Activated CD4-positive, alpha-beta memory T cell treated with anti-CD3 and anti-CD28 coated beads, Interleukin-2, amount 10 ng/mL, durations not matched to agents 7 days and 5 days (primary cell): ENCODE measurements around the gene ZIC2. TPM values are rescaled to one million over a fixed set of nuclear protein-coding genes. Genes with fewer than 3 reads are reported as not detected.
A peak's percentile ranks its signal among the peaks of the same experiment; 100 is the strongest.

ENCODE experiments used
- CTCF ChIA-PET: fragments of 350-600 bp; sonication (Branson Sonifier 250); formaldehyde crosslinking; loops from one replicate; lab custom pipeline; 2021; ENCODE audit warnings: antibody characterized with exemption, inconsistent platforms; lab: Charles Lee
- POLR2A ChIA-PET: fragments of 350-600 bp; sonication (Branson Sonifier 250); formaldehyde crosslinking; loops from one replicate; lab custom pipeline; 2021; ENCODE audit warnings: antibody characterized with exemption; lab: Charles Lee
- DNase-seq: peaks from one replicate; pipeline ENCODE4 v3.0.0-alpha.2; 2020
- H3K27ac Mint-ChIP-seq: one replicate; pipeline ENCODE4 v1.8.0; 2021; ENCODE audit warnings: mild to moderate bottlenecking, mixed read lengths
- H3K27me3 Mint-ChIP-seq: one replicate; pipeline ENCODE4 v1.8.0; 2021; ENCODE audit warnings: mixed read lengths
- H3K36me3 Mint-ChIP-seq: one replicate; pipeline ENCODE4 v1.8.0; 2021; ENCODE audit warnings: low read depth, mixed read lengths
- H3K4me1 Mint-ChIP-seq: one replicate; pipeline ENCODE4 v1.8.0; 2021; ENCODE audit warnings: mixed read lengths
- H3K4me3 Mint-ChIP-seq: one replicate; pipeline ENCODE4 v1.8.0; 2021; ENCODE audit warnings: mild to moderate bottlenecking, mixed read lengths
- H3K9me3 Mint-ChIP-seq: one replicate; pipeline ENCODE4 v1.8.0; 2021; ENCODE audit warnings: mixed read lengths
- total RNA-seq, 2 experiments: library from RNA; stranded (reverse); gene quantifications; one replicate each; pipeline ENCODE4 v1.2.3, GENCODE V29; 2021

ZIC2 gene
- total RNA-seq, 2 experiments from 2014 or later = 0.50 to 1.0 TPM

DNA sequence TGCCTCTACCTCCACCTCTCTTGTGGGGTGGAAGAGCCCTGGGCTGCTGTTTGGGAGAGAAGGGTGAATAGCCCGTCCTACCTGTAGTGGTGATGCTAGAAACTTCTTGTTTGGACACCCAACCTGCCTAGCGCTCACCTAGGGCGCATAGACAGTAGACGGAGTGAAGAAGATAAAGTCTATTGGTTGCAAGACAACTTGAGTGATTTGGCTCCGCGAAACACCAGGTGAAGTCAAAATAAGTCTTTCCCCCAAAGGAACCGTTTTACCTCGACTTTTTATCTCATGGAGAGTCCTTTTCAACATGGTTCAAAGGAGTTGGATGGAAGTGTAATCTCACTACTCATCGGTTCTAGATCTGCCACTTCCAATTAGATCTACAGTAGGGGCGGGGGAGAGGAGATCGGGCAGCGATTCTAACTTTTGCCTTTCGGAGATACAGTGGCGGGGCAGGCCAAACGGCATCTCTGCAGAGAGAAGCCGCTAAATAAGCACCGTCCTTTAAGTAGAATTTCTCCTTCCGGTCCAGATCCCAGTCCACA lies 9.3 kb upstream of the ZIC2 start:
- H3K9me3 Mint-ChIP-seq = no peaks in the 10 kb centered on the region
- peak overlapping the region; percentile 42 for H3K27ac Mint-ChIP-seq
- POLR2A ChIA-PET = no interaction called here
- no peak for DNase-seq
- H3K4me1 Mint-ChIP-seq = peaks cover 23% of the 10 kb centered on the region
- H3K36me3 Mint-ChIP-seq = peaks cover 14% of the 10 kb centered on the region
- H3K27me3 Mint-ChIP-seq = peaks cover 78% of the 10 kb centered on the region
- CTCF ChIA-PET = no interaction called here
- H3K4me3 Mint-ChIP-seq = peak overlapping the region; percentile 21

GRCh38 chr13:99973163-99973807 lies 8.3 kb upstream of the ZIC2 start:
- Mint-ChIP-seq H3K27ac (no peak overlapping the region), H3K36me3 (peaks cover 12% of the 10 kb centered on the region), H3K9me3 (no peaks in the 10 kb centered on the region), H3K4me1 (peaks cover 17% of the 10 kb centered on the region), H3K4me3 (no peak overlapping the region), H3K27me3 (peaks cover 80% of the 10 kb centered on the region)
- POLR2A ChIA-PET = interaction anchor here (1.5 kb wide), 1 partner anchor 11 kb away, joined by 3 read pairs; no protein-coding TSS in a partner anchor
- no peak for DNase-seq
- CTCF ChIA-PET = interaction anchor here (1.5 kb wide), 1 partner anchor 317 kb away, joined by 4 read pairs; no protein-coding TSS in a partner anchor

- Mint-ChIP-seq H3K9me3 (no peaks in the 10 kb centered on the region), H3K4me3 (no peak overlapping the region), H3K4me1 (peaks cover 21% of the 10 kb centered on the region), H3K36me3 (peaks cover 14% of the 10 kb centered on the region), H3K27me3 (peaks cover 85% of the 10 kb centered on the region), H3K27ac (no peak overlapping the region)
- POLR2A ChIA-PET = interaction anchor here (1.5 kb wide), 1 partner anchor 11 kb away, joined by 3 read pairs; no protein-coding TSS in a partner anchor
- DNase-seq = no peak
- CTCF ChIA-PET = interaction anchor here (1.5 kb wide), 1 partner anchor 317 kb away, joined by 4 read pairs; no protein-coding TSS in a partner anchor
Measured at GRCh38 chr13:99973808-99974185, 7.8 kb upstream of the ZIC2 start.

GRCh38 chr13:99974296-99974938 lies 7.2 kb upstream of the ZIC2 start:
- no peak for DNase-seq
- CTCF ChIA-PET = interaction anchor here (1.5 kb wide), 1 partner anchor 318 kb away, joined by 4 read pairs; no protein-coding TSS in a partner anchor
- Mint-ChIP-seq H3K27ac (no peak overlapping the region), H3K36me3 (peaks cover 13% of the 10 kb centered on the region), H3K4me1 (peaks cover 18% of the 10 kb centered on the region), H3K9me3 (no peaks in the 10 kb centered on the region), H3K4me3 (no peak overlapping the region), H3K27me3 (peaks cover 82% of the 10 kb centered on the region)
- POLR2A ChIA-PET = interaction anchor here (1.3 to 1.5 kb wide), 2 partner anchors 10 to 19 kb away, joined by 3 to 4 read pairs; no protein-coding TSS in a partner anchor

GRCh38 chr13:99974939-99975561 lies 6.5 kb upstream of the ZIC2 start:
- Mint-ChIP-seq H3K4me1 (peaks cover 14% of the 10 kb centered on the region), H3K9me3 (no peaks in the 10 kb centered on the region), H3K27ac (no peak overlapping the region), H3K27me3 (peaks cover 83% of the 10 kb centered on the region), H3K4me3 (no peak overlapping the region), H3K36me3 (peaks cover 9% of the 10 kb centered on the region)
- ChIA-PET CTCF (interaction anchor here (1.5 kb wide), 1 partner anchor 318 kb away, joined by 4 read pairs; no protein-coding TSS in a partner anchor), POLR2A (interaction anchor here (1.3 to 1.5 kb wide), 3 partner anchors 10 to 19 kb away, joined by 3 to 4 read pairs (median 3); no protein-coding TSS in a partner anchor)
- no peak for DNase-seq

DNA sequence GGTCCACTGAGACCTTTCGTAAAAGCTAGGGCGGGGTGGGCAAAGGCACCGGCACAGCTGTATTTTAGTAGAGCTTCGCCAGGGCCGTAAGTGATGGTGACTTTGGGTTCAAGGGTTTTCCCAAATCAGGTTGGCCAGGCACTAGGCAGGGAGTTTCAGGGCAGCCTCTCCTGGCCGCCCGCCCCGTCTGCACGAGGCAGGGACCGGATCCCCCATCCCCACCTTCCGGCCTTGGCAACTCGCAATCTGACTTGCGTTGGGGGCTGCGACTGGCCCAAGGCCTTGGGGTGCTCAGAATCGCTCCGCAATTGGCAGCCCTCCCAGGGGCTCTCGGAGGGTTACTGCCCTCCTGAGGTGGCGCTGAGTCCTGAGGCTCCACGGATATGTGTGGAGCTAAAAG lies 6.0 kb upstream of the ZIC2 start:
- DNase-seq = peak; percentile 8
- Mint-ChIP-seq H3K4me1 (peaks cover 13% of the 10 kb centered on the region), H3K36me3 (peaks cover 8% of the 10 kb centered on the region), H3K4me3 (no peak overlapping the region), H3K9me3 (no peaks in the 10 kb centered on the region), H3K27ac (no peak overlapping the region), H3K27me3 (peaks cover 81% of the 10 kb centered on the region)
- ChIA-PET CTCF (no interaction called here), POLR2A (interaction anchor here (1.3 kb wide), 2 partner anchors 9 to 20 kb away, joined by 3 to 4 read pairs; no protein-coding TSS in a partner anchor)

DNA sequence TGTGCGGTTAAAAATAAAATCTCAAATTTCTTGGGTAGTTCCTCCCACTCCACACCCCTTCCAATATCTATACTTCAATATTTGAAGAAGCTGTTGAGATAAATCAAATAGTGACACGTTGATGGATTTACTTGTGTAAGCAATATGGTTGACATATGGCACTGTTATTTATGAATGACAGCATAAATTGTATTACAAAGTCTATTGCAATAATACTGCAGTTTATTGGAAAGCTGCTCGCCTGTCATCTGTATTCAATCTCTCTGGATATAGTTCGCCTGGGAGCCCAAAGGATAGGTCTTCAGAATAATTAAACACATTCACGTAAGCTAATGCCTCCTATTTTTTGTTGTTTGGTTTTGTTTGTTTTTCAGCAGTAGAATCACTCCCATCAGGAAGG lies 5.0 kb upstream of the ZIC2 start:
- ChIA-PET CTCF (no interaction called here), POLR2A (no interaction called here)
- Mint-ChIP-seq H3K36me3 (peaks cover 8% of the 10 kb centered on the region), H3K4me3 (no peak overlapping the region), H3K4me1 (peaks cover 11% of the 10 kb centered on the region), H3K9me3 (no peaks in the 10 kb centered on the region), H3K27me3 (peaks cover 80% of the 10 kb centered on the region), H3K27ac (no peak overlapping the region)
- no peak for DNase-seq

DNA sequence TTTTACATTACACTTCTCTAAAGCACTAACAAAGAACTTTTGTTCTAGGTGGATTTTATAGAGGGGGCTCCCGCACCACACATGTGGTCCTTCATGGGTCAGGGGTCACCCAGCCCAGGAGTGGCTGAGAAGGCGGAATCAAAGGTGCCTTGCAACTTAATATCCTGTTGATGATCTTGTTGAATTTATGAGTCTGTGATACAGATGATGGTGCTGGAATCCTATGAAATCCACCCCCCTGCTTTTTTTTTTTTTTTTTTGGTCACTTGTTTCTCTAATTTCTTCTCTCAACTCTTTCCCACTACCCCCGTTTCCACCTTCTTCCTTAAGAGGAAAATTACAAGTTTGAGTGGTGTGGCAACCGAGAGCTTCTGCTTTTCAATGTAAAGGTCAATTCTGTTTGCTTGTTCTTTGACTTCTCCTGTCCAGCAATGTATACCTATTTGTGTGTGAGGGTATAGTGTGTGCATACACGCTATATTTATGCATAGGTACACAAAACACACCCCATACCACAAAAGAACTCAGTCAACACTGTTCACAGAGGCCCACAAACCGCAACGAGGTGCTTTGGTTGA lies 4.2 kb upstream of the ZIC2 start:
- ChIA-PET CTCF (interaction anchor here (0.6 to 0.9 kb wide), 2 partner anchors 16 to 161 kb away, joined by 3 read pairs; no protein-coding TSS in a partner anchor), POLR2A (no interaction called here)
- DNase-seq = no peak
- Mint-ChIP-seq H3K4me1 (peaks cover 6% of the 10 kb centered on the region), H3K36me3 (peaks cover 8% of the 10 kb centered on the region), H3K4me3 (no peak overlapping the region), H3K9me3 (no peaks in the 10 kb centered on the region), H3K27me3 (peaks cover 72% of the 10 kb centered on the region), H3K27ac (no peak overlapping the region)

- peak; percentile 11 for DNase-seq
- POLR2A ChIA-PET = no interaction called here
- H3K4me3 Mint-ChIP-seq = peak overlapping the region; percentile 24
Measured at GRCh38 chr13:99977912-99978798, 3.4 kb upstream of the ZIC2 start.

GRCh38 chr13:99978799-99979452 lies 2.7 kb upstream of the ZIC2 start:
- DNase-seq = no peak
- H3K4me3 Mint-ChIP-seq = no peak overlapping the region
- POLR2A ChIA-PET = no interaction called here
- CTCF ChIA-PET = interaction anchor here (1.0 kb wide), 1 partner anchor 321 kb away, joined by 3 read pairs; no protein-coding TSS in a partner anchor
- peaks cover 12% of the 10 kb centered on the region for H3K4me1 Mint-ChIP-seq
- peaks cover 15% of the 10 kb centered on the region for H3K36me3 Mint-ChIP-seq
- H3K9me3 Mint-ChIP-seq = no peaks in the 10 kb centered on the region
- peaks cover 72% of the 10 kb centered on the region for H3K27me3 Mint-ChIP-seq
- H3K27ac Mint-ChIP-seq = peak overlapping the region; percentile 34

More at GRCh38 chr13:99977912-99978798, 3.4 kb upstream of the ZIC2 start:
- Mint-ChIP-seq H3K27ac (no peak overlapping the region), H3K27me3 (peaks cover 72% of the 10 kb centered on the region), H3K36me3 (peaks cover 8% of the 10 kb centered on the region), H3K4me1 (peaks cover 9% of the 10 kb centered on the region), H3K9me3 (no peaks in the 10 kb centered on the region)
- CTCF ChIA-PET = interaction anchor here (0.6 to 0.9 kb wide), 3 partner anchors 15 to 537 kb away, joined by 3 read pairs; no protein-coding TSS in a partner anchor

DNA sequence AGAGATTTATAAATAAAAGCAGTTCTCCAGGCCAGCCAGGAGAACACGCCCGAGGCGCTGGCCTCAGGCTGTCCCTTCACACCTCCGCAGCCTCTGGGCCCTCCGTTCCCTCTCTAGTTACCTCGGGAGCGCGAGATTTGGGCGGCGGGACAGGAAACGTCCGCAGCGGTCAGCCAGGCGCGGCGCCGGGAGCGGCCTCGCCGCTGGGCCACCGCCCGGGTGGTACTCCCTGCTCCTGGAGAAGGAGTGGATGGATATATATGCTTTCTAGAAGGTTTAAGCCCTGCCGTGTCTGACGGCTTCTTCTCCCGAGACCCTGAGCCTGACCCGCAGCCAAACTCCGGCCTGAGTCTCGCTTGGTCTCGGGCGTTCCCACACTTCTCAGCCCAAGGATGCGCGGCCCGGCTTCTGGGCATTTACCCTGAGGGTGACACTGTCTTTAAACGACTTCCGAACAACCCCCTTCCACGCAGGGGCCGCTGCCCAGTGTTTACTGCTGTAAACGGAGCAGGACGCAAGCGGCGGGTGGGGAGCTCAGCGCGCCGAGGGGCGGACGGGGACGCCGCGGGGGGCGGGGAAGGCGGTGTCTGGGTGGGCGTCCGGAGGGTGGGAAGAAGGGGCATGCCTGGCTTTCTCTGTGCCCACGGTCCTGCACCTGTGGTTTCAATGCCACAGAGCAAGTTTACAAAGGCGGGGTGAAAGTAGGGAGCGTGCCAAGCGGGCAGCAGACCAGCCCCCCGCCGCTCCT lies 2.0 kb upstream of the ZIC2 start:
- Mint-ChIP-seq H3K4me1 (peaks cover 16% of the 10 kb centered on the region), H3K27me3 (peaks cover 72% of the 10 kb centered on the region), H3K36me3 (peaks cover 22% of the 10 kb centered on the region), H3K9me3 (no peaks in the 10 kb centered on the region), H3K27ac (no peak overlapping the region), H3K4me3 (peak overlapping the region; percentile 10)
- ChIA-PET CTCF (interaction anchor here (1.0 kb wide), 1 partner anchor 322 kb away, joined by 3 read pairs; no protein-coding TSS in a partner anchor), POLR2A (no interaction called here)
- no peak for DNase-seq
